Stimulated activated CD8-positive, alpha-beta memory T cell treated with anti-CD3 and anti-CD28 coated beads, Interleukin-2, amount 100 ng/mL, for 1 hour (primary cell): ENCODE results near the gene GMDS.
"Not testable (repeated sequence)": the region's sequence is repeated elsewhere in the genome, so short reads cannot be mapped to it uniquely, and the experiment has no call there.

Experiments used
- DNase-seq, 2 donors: peaks; one replicate each; pipeline ENCODE4 v3.0.0-alpha.2; 2020; ENCODE audit warnings: low read depth in 2 of 2

The GMDS gene

GRCh38 chr6:1686117-1687098, 559.0 kb downstream of the GMDS start:
- DNase-seq: no peak

GRCh38 chr6:1679688-1680068, 565.7 kb downstream of the GMDS start:
- DNase-seq: no peak

DNA sequence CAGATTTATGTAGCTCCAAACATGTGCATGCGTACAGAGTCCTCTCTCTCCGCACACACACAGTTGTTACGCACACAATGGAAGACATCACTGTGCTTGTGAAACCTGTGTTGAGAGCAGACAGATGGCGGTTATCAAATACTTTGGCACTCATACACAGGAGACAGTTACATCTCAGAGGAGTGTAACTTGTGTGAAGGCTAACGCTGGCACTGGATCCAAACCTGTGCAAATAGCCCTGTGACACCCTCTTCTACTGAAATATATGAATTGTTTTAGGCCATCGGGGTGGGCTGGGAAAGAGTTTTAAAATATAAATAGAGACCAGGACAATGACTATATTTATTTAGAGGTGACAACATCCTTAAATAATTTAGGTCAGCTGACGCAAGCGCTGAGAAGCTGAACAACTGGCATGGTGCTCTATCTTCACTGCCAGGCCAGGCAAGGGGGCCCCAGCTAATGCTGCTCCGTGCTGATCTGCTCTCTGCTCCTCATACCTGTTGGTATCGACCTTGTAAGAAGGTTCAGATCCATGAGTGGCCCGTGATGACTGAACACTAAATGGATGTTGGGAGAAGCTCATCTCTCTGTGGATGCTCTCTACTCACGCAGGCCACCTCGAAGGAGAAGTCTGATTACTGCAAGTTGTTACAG, 566.2 kb downstream of the GMDS start:
- no peak for DNase-seq

GRCh38 chr6:1678201-1678600, 567.2 kb downstream of the GMDS start:
- no peak for DNase-seq

DNA sequence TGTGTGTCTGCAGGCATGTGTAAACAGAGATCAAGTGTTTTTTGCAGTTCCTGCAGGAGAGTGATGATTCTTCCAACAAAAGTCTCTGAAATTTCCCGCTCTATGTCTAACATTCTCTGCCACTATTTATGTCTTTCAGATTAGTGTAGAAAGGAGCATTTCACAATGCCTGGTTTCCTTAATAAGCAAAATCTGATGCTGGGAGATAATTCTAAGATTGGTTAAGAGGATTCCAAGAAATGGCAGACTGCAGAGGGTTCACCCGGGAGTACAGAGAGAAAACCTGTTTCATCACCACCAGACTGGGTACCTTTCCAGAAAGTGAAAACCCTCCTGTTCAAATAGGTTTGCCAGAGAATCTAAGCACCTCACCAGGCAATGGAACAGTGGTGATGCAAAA, 573.0 kb downstream of the GMDS start:
- no peak for DNase-seq

GRCh38 chr6:1670711-1671462, 574.5 kb downstream of the GMDS start:
- DNase-seq: no peak

DNA sequence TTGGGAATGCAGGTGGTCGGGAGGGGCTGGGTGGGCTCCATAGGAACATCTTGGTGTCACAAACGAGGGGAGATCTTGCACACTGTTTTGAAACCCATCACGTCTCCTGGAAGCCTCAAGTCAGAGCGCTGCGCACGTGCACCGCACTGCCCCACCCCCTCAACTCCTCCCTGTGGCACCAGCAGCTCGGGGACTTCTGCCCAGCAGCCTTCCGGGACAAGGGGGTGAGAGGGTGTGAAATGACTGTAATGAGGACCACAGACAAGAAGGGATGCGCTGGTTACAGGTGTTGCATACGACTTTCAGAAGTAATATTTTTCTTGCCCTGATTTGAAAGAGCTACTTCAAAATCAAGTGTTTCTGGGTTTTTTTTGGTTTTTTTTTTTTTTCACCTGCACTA, 575.4 kb downstream of the GMDS start:
- no peak for DNase-seq

- DNase-seq: not testable (repeated sequence)
Observed at GRCh38 chr6:1668456-1668855, 576.9 kb downstream of the GMDS start.

GRCh38 chr6:1667805-1668175, 577.6 kb downstream of the GMDS start:
- DNase-seq: no peak

DNA sequence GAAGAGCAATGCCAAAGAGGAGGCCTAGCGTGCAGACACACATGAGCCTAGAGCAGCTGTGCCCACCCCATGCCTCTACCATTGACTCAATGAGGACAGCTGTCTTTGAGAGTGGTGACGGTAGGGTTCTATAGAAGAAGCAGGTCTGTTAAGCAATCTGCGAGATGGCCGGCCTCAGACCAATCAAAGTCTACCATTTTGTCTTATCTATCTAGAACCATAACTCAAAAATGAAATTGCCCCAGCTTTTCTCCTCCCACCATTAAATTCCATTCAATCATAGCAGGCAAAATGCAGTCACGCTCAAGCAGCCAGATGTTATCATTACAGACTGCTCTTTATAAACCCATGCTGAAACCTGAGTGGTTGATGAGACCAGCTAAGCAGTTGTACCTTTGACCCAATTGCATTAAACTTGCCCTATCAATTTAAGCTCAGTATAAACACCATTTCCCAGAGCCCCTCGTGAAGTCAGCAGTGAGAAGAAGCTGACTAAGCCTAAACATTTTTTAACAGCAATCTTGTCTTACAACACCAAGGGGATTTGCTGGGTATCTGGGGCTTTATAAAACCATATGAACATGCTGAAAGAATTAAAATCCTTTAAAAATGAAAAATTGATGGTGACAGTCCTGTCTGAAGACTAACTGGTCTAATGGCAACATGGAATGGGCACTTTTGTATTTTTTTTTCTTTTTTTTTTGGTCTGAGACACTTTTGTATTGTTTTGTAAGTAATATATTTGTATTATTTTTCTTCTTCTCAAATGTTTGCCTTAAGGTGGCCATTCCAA, 578.2 kb downstream of the GMDS start:
- no peak for DNase-seq

DNA sequence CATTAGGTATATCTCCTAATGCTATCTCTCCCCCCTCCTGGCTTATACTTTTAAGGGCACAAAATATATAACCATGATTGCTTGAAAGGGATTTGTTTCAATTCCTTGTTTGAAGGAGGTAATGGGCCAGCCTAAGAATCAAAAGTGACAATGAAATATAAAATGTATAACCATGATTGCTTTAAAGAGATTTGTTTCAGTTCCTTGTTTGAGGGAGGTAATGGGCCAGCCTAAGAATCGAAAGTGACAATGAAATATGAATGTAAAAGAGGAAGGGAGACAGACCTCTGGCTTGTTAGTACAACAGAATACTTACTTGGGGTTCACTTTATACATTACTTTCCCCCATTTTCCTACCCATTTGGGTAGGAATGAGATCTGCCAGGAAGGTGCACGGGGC, 580.2 kb downstream of the GMDS start:
- DNase-seq: no peak

GRCh38 chr6:1664329-1664728, 581.1 kb downstream of the GMDS start:
- DNase-seq: no peak

DNA sequence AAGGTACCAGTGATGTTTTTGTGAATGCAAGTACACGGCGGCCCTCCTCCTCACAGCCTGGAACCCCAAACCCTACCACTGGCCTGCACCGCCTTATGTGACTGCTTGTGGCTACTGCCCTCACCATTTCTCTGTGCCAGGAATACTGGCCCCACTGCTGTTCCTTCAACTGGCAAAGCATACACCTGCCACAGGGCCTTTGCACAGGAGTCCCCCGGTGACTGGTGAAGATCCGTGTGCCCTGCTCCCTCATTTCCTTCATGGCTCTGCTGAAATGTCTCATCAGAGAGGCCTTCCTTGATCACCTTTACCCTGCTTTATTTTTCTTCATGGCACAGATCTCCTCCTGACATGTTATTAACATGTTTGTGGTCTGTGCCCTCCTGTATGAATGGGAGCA, 581.9 kb downstream of the GMDS start:
- DNase-seq: no peak

GRCh38 chr6:1662534-1662933, 582.9 kb downstream of the GMDS start:
- no peak for DNase-seq

DNA sequence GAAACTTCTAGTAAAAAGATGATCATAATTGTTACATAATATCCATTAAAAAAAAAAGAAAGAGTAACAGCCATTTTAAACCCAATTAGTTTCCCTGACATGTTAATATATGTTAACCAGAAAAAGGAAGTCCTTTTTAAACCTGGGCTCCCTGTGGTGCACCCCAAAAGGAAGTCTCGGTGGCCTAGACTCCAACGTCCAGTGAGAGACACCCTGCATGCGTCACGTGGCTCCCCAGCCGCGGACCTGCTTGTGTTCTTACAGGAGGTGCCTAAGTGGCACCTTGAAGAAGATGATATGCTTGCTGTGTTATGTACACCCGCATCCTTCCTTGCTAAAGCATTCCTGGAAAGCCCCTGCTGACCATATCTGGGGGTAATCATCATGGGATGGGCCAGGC, 585.6 kb downstream of the GMDS start:
- no peak for DNase-seq

GRCh38 chr6:1658212-1659005, 587.0 kb downstream of the GMDS start:
- no peak for DNase-seq

DNA sequence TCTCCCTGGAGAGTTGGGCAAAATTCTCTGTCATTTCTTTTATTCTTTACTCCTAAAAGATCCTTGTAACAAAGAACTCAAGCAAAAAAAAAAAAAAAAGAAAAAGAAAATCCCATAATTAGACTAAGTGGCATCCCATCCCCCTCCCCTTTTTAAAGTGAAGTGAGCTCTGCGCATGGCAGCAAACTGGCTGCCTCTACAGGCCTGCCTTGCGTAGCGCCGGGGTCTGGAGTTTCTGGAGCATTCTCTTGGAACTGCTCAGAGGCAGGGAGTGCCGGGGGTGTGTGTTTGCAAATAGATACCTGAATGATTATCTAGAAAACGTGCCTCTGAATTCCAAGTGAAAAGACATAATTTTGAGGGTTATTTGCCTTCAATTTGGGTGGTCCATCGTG, 587.6 kb downstream of the GMDS start:
- no peak for DNase-seq

DNA sequence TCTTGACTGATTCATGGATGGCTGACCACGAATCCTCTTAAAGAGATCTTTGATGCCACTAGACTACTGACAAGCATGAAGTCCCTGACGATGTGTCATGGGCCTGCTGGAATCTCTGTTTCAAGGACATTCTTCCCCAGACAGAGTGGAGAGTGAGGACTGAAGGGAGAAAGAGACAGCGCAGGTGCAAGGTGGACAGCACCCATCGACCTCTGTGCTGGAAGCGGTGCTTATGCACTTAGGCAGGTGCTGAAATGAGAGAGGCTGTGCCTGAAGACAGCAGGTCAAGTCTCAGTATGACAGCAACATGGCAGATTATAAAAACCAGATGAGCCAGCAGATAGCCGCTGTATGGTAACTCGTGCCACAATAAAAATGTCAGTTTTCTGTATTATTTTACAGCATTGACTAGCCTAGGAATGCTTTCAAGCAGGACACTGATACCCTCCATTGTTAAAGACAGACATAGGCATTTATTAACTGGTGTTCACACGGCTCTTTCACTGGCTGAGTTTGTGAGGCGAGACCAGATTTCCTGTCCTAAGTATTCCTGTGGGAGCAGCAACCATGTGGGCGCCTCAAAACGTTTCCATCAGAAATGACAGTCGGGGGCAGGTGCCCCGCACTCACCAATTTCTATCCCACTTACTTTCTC, 588.2 kb downstream of the GMDS start:
- DNase-seq: no peak

GRCh38 chr6:1654054-1654453, 591.4 kb downstream of the GMDS start:
- DNase-seq: no peak

- no peak for DNase-seq
Observed at GRCh38 chr6:1652842-1653241, 592.6 kb downstream of the GMDS start.
